AG04449 (cell line): Measurements from ENCODE around the gene ARHGAP26.

ENCODE experiments used
- CTCF ChIA-PET: fragments of 350-600 bp; formaldehyde crosslinking; extraction: SDS; loops from one replicate; lab custom pipeline; 2021; ENCODE audit warnings: antibody characterized with exemption; lab: Yijun Ruan, JAX
- POLR2A ChIA-PET: fragments of 400-600, 350-600 bp; formaldehyde crosslinking; extraction: SDS; loops from one replicate; lab custom pipeline; 2020; ENCODE audit warnings: antibody characterized with exemption, inconsistent platforms; lab: Yijun Ruan, JAX
- DNase-seq: peaks from one replicate; pipeline ENCODE4 v3.0.0-alpha.2; 2010; ENCODE audit warnings: low read depth, low spot score
- H3K4me3 ChIP-seq: 2 replicates; pipeline ENCODE4 v1.5.1; 2011; ENCODE audit warnings: low read depth, mild to moderate bottlenecking, control low read depth, low read length
- TF ChIP-seq, protein P1 (sequence below): IDR thresholded peaks from one replicate; pipeline ENCODE4 v1.5.1; 2011; ENCODE audit warnings: mild to moderate bottlenecking, moderate library complexity, low read length, control low read depth, inconsistent platforms; ENCODE audit not compliant: insufficient read depth; ENCODE audit errors: missing control alignments

ARHGAP26 gene

DNA sequence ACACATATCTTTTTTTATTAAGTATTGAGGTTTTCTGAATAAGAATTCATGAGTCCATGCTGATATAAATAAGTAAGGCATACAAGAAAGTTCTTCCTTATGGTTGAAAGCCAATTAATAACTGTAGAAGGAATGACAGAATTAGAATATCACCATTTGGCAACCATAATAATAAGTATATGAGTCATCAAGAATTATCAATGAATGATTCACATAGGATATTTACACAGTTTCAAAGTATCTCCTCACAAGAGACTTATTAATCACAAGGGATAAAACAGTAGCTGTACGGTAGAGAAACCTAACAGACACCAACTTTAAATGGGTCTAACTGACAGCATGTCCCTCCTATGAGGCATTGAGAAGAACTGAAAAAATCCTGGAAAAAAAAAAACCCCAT lies 471.7 kb downstream of the ARHGAP26 start:
- CTCF ChIA-PET = no interaction called here

DNA sequence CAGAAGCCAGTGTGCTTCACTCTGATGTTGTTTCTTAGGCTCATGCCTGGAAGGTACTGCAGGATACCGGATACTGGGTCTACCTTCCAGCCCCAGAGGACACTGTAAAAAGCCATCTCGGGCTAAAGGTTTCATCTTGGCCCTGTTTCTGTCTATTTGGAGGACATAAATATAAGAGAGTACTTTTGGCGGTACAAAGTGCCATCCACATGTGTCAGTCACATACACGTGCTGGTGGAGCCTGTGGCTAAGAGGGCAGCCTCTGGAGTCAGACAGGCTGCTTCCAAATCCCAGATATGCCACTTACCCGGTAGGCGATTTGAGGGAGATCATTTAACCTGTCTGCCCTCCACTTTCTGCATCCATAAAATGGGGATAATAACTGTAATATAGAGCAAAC lies 472.9 kb downstream of the ARHGAP26 start:
- CTCF ChIA-PET = no interaction called here
- TF ChIP-seq, protein P1, sequence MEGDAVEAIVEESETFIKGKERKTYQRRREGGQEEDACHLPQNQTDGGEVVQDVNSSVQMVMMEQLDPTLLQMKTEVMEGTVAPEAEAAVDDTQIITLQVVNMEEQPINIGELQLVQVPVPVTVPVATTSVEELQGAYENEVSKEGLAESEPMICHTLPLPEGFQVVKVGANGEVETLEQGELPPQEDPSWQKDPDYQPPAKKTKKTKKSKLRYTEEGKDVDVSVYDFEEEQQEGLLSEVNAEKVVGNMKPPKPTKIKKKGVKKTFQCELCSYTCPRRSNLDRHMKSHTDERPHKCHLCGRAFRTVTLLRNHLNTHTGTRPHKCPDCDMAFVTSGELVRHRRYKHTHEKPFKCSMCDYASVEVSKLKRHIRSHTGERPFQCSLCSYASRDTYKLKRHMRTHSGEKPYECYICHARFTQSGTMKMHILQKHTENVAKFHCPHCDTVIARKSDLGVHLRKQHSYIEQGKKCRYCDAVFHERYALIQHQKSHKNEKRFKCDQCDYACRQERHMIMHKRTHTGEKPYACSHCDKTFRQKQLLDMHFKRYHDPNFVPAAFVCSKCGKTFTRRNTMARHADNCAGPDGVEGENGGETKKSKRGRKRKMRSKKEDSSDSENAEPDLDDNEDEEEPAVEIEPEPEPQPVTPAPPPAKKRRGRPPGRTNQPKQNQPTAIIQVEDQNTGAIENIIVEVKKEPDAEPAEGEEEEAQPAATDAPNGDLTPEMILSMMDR = no peak
- no peak overlapping the region for H3K4me3 ChIP-seq
- DNase-seq = no peak
- POLR2A ChIA-PET = no interaction called here

More for the DNA sequence above, 471.7 kb downstream of the ARHGAP26 start:
- TF ChIP-seq, protein P1 = no peak
- no peak for DNase-seq
- H3K4me3 ChIP-seq = no peak overlapping the region
- POLR2A ChIA-PET = no interaction called here

DNA sequence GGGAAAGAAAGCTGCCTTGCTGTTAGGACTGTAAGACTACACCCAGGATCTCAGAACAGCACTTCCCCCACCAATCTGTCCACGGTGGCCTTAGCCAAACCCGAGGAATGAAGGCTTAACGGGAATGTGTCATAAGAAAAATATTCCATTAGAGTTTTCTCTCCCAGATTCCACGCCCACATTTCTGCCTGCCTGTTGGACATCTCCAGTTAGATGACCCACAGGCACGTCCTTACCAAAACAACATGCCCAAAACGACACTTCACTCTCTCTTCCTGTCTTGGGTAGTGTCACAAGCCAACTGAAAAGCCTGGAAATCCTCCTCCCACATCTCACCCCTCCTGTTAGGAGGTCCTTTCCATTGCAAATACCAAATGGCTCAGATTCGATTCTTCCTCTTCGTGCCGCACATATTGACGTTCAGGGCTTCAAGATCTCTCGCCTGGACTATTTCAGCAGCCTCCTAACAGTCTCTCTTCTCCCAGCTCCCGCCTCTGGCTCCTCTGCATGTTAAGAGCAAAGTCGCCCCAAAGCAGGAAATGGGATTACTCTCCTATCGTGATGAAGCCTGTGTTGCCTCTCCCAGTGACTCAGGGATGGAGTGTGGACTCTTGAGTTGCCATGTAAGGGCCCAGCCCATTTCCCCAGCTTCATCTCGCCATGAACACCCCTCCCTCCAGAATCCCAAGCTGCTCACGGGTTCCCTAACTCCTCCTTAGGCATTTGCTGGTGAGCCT lies 474.0 kb downstream of the ARHGAP26 start:
- peak overlapping the region; percentile 40 for H3K4me3 ChIP-seq
- ChIA-PET POLR2A (interaction anchor here (1.3 to 1.6 kb wide), 3 partner anchors 11 to 310 kb away, joined by 4 to 7 read pairs (median 4); no protein-coding TSS in a partner anchor), CTCF (interaction anchor here (0.6 to 1.2 kb wide), 2 partner anchors 148 to 153 kb away, joined by 3 read pairs; no protein-coding TSS in a partner anchor)
- DNase-seq = peak; percentile 95
- TF ChIP-seq, protein P1 = no peak

DNA sequence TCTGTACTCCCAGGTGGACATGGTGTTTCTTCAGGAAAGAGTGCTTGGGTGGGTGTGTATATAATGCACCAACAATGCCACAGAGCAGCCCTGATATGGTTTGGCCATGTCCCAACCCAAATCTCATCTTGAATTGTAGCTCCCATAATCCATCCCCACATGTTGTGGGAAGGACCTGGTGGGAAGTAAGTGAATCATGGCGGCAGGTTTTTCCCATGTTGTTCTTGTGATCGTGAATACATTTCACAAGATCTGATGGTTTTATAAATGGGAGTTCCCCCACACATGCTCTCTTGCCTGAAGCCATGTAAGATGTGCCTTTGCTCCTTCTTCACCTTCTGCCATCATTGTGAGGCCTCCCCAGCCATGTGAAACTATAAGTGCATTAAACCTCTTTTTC lies 474.8 kb downstream of the ARHGAP26 start:
- no peak for DNase-seq
- H3K4me3 ChIP-seq = no peak overlapping the region
- ChIA-PET POLR2A (interaction anchor here (1.3 to 1.6 kb wide), 3 partner anchors 12 to 309 kb away, joined by 4 to 7 read pairs (median 4); no protein-coding TSS in a partner anchor), CTCF (interaction anchor here (0.6 to 1.2 kb wide), 2 partner anchors 149 to 152 kb away, joined by 3 read pairs; no protein-coding TSS in a partner anchor)
- TF ChIP-seq, protein P1 = no peak

DNA sequence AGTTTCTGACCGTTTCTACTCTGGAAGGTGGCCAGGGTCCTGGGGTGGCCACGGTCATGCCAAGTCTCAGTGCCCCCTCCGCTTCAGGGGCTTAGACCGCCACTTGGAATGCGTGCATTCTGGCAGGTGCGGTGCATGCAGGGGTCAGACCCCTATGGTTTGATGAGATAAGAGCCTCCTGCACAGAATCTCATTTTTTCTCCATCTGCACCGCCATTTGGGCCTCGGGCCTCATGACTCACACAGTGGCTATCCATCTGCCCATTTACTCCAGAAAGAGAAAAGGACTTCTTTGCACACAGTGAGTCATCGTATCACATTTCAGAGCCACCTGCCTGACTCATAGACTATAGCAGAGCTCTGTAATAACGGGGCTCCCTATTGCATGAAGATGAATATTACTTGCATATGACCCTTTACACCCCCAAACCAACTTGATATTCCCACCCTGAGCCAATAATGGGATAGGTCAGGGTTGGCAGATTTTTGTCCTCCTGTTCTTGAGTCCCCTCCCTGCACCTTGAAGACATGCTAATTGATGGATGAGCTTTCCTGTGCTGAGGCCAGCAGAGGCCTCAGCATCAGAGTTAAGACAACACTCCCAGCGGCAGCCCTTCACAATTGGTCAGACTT lies 475.9 kb downstream of the ARHGAP26 start:
- TF ChIP-seq, protein P1 = no peak
- no peak overlapping the region for H3K4me3 ChIP-seq
- POLR2A ChIA-PET = no interaction called here
- peak; percentile 70 for DNase-seq
- CTCF ChIA-PET = no interaction called here
